ENCODE results near the gene STK24.

DNA sequence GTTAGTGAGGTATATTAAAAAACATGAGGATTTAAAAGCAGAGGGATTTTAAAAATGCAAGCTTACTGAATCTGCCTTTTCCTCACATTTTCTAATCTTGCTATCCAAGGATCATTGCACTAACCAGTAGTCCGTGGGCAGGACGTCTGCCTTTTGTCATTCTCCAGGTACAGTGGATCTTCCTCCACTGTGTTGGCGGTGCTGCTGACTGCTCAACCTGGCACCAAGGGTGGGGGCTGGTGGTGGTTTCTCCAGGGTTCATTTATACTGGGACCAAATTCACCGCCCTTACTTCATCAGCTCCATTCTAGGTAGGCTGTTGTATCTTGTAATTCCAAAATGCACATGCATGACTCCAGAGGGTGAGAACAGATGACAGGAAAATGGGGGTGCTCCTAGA lies 169.3 kb downstream of the STK24 start:
- TF ChIP-seq, protein P1, sequence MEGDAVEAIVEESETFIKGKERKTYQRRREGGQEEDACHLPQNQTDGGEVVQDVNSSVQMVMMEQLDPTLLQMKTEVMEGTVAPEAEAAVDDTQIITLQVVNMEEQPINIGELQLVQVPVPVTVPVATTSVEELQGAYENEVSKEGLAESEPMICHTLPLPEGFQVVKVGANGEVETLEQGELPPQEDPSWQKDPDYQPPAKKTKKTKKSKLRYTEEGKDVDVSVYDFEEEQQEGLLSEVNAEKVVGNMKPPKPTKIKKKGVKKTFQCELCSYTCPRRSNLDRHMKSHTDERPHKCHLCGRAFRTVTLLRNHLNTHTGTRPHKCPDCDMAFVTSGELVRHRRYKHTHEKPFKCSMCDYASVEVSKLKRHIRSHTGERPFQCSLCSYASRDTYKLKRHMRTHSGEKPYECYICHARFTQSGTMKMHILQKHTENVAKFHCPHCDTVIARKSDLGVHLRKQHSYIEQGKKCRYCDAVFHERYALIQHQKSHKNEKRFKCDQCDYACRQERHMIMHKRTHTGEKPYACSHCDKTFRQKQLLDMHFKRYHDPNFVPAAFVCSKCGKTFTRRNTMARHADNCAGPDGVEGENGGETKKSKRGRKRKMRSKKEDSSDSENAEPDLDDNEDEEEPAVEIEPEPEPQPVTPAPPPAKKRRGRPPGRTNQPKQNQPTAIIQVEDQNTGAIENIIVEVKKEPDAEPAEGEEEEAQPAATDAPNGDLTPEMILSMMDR (IDR thresholded peaks at IDR 0.05), result no peak
- TF ChIP-seq EP300 (IDR thresholded peaks at IDR 0.05) (no peak), POLR2A (IDR thresholded peaks at IDR 0.05) (no peak), POLR2AphosphoS5 (IDR thresholded peaks at IDR 0.05) (no peak)

Measured in upper lobe of left lung (tissue), 4 donors.